Esophagus muscularis mucosa (tissue), 3 donors: ENCODE results near the gene CAMKV.

Experiments used
- CTCF ChIP-seq, 3 experiments: fragments of 200-600 bp in 2 of 3; fragments of 450-650 bp in 1 of 3; sonication (generic) in 2 of 3; IDR thresholded peaks; one replicate each; pipeline ENCODE4 v1.5.1; 2017 to 2019; ENCODE audit warnings: antibody characterized with exemption in 3 of 3, mild to moderate bottlenecking in 2 of 3, moderate library complexity in 1 of 3
- EP300 ChIP-seq: sonication (generic); formaldehyde crosslinking; IDR thresholded peaks from one replicate; pipeline ENCODE4 v1.6.1; 2017; ENCODE audit warnings: antibody characterized with exemption

GRCh38 chr3:49898991-49899390 lies 29.3 kb upstream of the CAMKV start:
- TF ChIP-seq CTCF (IDR thresholded peaks at IDR 0.05) (no peak), EP300 (no peak)
